Prostate gland (tissue), 2 donors: ENCODE results near the gene IL21.

Experiments
- POLR2AphosphoS5 ChIP-seq: sonication (generic); formaldehyde crosslinking; IDR thresholded peaks from one replicate; pipeline ENCODE4 v1.6.1; 2017; ENCODE audit warnings: antibody characterized with exemption
- TF ChIP-seq, protein P1 (sequence below), 4 experiments: fragments of 200-600 bp in 2 of 4; fragments of 450-650 bp in 2 of 4; sonication (generic) in 2 of 4; IDR thresholded peaks; 1 replicate in 3 of 4; 2 replicates in 1 of 4; pipeline ENCODE4 v1.5.1; 2016 to 2019; ENCODE audit warnings: antibody characterized with exemption in 4 of 4, mild to moderate bottlenecking in 2 of 4, moderate library complexity in 2 of 4

DNA sequence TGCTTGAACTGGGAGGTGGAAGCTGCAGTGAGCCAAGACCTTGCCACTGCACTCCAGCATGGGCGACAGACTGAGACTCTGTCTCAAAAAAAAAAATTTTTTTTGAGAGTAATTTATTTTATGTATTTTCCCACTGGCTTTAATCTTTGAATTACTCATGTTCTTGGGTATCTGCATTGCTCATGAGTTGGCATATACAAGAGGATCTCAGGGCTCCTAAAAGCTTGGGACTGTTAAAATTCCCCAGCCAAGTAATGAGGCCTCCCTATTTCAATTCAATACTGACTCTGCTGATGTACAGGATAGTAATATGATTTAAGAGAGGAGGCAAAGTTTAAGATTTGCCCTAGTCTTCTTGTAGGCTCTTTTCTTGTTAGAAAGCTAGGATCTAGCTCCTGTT, 6.2 kb downstream of the IL21 start:
- TF ChIP-seq, protein P1, sequence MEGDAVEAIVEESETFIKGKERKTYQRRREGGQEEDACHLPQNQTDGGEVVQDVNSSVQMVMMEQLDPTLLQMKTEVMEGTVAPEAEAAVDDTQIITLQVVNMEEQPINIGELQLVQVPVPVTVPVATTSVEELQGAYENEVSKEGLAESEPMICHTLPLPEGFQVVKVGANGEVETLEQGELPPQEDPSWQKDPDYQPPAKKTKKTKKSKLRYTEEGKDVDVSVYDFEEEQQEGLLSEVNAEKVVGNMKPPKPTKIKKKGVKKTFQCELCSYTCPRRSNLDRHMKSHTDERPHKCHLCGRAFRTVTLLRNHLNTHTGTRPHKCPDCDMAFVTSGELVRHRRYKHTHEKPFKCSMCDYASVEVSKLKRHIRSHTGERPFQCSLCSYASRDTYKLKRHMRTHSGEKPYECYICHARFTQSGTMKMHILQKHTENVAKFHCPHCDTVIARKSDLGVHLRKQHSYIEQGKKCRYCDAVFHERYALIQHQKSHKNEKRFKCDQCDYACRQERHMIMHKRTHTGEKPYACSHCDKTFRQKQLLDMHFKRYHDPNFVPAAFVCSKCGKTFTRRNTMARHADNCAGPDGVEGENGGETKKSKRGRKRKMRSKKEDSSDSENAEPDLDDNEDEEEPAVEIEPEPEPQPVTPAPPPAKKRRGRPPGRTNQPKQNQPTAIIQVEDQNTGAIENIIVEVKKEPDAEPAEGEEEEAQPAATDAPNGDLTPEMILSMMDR (IDR thresholded peaks at IDR 0.05): no peak
- no peak for TF ChIP-seq POLR2AphosphoS5
